Stimulated activated naive CD8-positive, alpha-beta T cell treated with anti-CD3 and anti-CD28 coated beads, Interleukin-15, Interleukin-2, amounts not matched to agents 100 ng/mL and 50 ng/mL, for 24 hours (primary cell): ENCODE results near the gene NFIB.

Experiments
- H3K27ac Mint-ChIP-seq: one replicate; pipeline ENCODE4 v1.8.0; 2021; ENCODE audit warnings: mild to moderate bottlenecking, mixed read lengths
- H3K27me3 Mint-ChIP-seq: one replicate; pipeline ENCODE4 v1.8.0; 2021; ENCODE audit warnings: mixed read lengths
- H3K36me3 Mint-ChIP-seq: one replicate; pipeline ENCODE4 v1.8.0; 2021; ENCODE audit warnings: low read depth, mixed read lengths
- H3K4me1 Mint-ChIP-seq: one replicate; pipeline ENCODE4 v1.8.0; 2021; ENCODE audit warnings: low read depth, mixed read lengths
- H3K4me3 Mint-ChIP-seq: one replicate; pipeline ENCODE4 v1.8.0; 2021; ENCODE audit warnings: mild to moderate bottlenecking, mixed read lengths
- H3K9me3 Mint-ChIP-seq: one replicate; pipeline ENCODE4 v1.8.0; 2021; ENCODE audit warnings: mixed read lengths

Gene NFIB

DNA sequence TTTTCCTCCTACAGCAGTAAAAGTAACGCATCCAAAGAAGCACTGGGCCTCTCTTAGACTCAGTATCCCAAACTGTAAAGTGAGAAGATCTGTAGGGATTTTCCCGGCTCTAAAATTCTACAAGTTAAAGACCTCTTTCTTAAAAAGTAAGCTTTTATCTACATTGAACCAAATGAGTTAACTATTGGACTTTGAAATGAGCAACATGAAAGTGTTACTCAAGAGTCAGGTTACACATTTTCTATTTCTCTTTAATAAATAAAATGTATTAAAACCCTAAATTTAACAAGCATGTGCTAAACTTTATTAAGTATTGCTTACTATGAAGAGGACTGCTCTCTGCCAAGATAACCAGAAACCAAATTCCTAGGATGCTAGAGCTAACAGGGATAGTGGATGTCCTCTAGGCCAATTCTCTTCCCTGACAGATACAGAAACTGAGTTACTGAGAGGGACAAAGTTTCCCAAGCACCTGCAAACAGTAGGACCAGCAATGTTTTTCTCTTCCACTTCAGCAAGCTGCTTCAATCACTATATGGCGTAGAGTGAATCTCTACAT is 21.7 kb downstream of the NFIB start:
- Mint-ChIP-seq H3K27me3 (peaks cover 26% of the 10 kb centered on the region), H3K4me3 (no peak overlapping the region), H3K36me3 (no peaks in the 10 kb centered on the region), H3K27ac (no peak overlapping the region), H3K9me3 (no peaks in the 10 kb centered on the region), H3K4me1 (no peaks in the 10 kb centered on the region)

GRCh38 chr9:14289916-14290315 is 24.0 kb downstream of the NFIB start:
- no peaks in the 10 kb centered on the region for H3K36me3 Mint-ChIP-seq
- peaks cover 10% of the 10 kb centered on the region for H3K27me3 Mint-ChIP-seq
- no peaks in the 10 kb centered on the region for H3K9me3 Mint-ChIP-seq
- H3K4me1 Mint-ChIP-seq, result no peaks in the 10 kb centered on the region
- H3K4me3 Mint-ChIP-seq, result no peak overlapping the region
- H3K27ac Mint-ChIP-seq, result no peak overlapping the region

DNA sequence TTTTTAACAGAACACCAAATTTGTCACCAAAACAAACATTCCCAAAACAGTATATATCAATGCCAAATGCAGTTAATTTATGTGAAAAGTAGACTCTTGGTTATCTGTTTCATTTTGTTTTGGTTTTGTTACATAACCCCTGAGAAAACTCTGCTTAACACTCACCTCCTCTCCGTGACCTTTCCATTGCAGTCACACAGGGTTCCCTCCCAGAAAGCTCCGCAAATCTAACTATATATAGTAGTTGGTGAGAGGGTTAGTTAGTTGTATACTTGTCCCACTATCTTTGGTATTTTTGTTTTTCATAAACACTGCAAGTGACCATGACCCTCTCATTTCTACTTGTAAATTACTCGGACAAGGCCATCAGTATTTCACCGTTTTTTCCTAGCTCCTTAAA is 25.5 kb downstream of the NFIB start:
- no peak overlapping the region for H3K4me3 Mint-ChIP-seq
- H3K27ac Mint-ChIP-seq, result no peak overlapping the region
- H3K36me3 Mint-ChIP-seq, result no peaks in the 10 kb centered on the region
- H3K27me3 Mint-ChIP-seq, result peaks cover 9% of the 10 kb centered on the region
- no peaks in the 10 kb centered on the region for H3K4me1 Mint-ChIP-seq
- no peaks in the 10 kb centered on the region for H3K9me3 Mint-ChIP-seq

GRCh38 chr9:14286121-14286520 is 27.8 kb downstream of the NFIB start:
- Mint-ChIP-seq H3K27ac (no peak overlapping the region), H3K27me3 (peaks cover 4% of the 10 kb centered on the region), H3K36me3 (no peaks in the 10 kb centered on the region), H3K4me1 (no peaks in the 10 kb centered on the region), H3K9me3 (no peaks in the 10 kb centered on the region), H3K4me3 (no peak overlapping the region)

DNA sequence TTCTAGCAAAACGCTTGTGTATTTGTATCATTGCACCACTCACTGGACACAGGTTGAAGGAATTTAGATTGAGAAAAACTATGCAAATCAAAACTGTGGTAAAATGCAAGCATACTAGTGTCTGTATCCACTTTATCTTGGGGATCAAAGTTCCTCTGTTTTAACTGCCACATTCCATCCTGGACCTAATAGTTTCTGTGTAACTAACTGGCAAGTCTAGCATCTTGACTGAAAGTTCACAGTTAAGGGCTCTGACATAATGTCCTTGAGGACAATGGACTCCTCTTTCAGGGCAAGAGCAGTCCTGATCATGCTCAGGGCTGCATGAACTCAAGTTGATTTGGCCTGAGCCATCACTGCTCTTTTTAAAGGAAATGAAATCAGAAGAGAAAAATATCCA is 30.7 kb downstream of the NFIB start:
- Mint-ChIP-seq H3K9me3 (no peaks in the 10 kb centered on the region), H3K4me1 (no peaks in the 10 kb centered on the region), H3K27ac (no peak overlapping the region), H3K36me3 (no peaks in the 10 kb centered on the region), H3K4me3 (no peak overlapping the region), H3K27me3 (peaks cover 12% of the 10 kb centered on the region)

- Mint-ChIP-seq H3K27me3 (peaks cover 12% of the 10 kb centered on the region), H3K36me3 (no peaks in the 10 kb centered on the region), H3K27ac (no peak overlapping the region), H3K4me3 (no peak overlapping the region), H3K9me3 (no peaks in the 10 kb centered on the region), H3K4me1 (no peaks in the 10 kb centered on the region)
These were observed 32.1 kb downstream of the NFIB start for GRCh38 chr9:14281876-14282275.

GRCh38 chr9:14281136-14281795 is 32.7 kb downstream of the NFIB start:
- no peaks in the 10 kb centered on the region for H3K36me3 Mint-ChIP-seq
- peaks cover 12% of the 10 kb centered on the region for H3K27me3 Mint-ChIP-seq
- no peaks in the 10 kb centered on the region for H3K4me1 Mint-ChIP-seq
- no peak overlapping the region for H3K4me3 Mint-ChIP-seq
- no peaks in the 10 kb centered on the region for H3K9me3 Mint-ChIP-seq
- no peak overlapping the region for H3K27ac Mint-ChIP-seq

DNA sequence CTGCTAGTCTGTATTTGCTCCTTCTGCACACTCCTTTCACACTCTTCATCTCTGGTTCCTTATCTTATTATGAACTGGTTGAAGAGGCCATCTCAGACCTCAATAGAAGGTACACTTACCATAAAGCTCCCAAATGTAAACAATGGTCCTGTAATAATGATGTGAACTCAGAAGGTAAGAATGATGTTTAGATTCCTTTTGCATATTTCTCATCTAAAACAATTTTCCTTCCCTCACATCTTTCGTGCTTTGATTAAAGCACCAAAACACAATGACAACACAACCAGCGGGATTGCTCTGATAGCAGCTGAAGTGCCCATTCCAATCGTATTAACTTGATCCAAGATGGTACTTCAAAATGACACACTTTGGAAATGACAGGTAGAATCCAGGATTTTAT is 34.3 kb downstream of the NFIB start:
- no peaks in the 10 kb centered on the region for H3K36me3 Mint-ChIP-seq
- H3K27me3 Mint-ChIP-seq, result peaks cover 17% of the 10 kb centered on the region
- no peak overlapping the region for H3K4me3 Mint-ChIP-seq
- no peaks in the 10 kb centered on the region for H3K9me3 Mint-ChIP-seq
- H3K27ac Mint-ChIP-seq, result no peak overlapping the region
- H3K4me1 Mint-ChIP-seq, result no peaks in the 10 kb centered on the region

DNA sequence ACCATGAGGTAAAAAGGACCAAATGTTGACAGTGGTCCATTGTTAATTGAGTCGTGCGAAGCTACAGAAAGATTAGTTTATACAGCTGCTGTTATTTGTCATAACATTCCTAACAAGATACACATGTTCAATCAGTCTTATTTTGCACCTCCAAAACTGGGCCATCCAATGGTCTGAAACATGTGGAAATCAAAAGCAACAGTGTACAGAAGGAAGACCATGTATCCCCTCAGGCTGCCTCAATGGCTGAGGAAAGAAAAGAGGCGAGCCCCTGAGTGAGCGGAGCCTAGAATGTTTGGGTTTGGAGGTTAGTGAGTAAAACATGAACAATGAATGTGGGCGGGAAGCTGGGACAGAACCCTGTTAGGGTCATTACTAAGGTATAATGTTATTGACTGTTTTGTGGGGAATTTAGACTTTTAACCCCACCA is 35.6 kb downstream of the NFIB start:
- Mint-ChIP-seq H3K27me3 (peaks cover 26% of the 10 kb centered on the region), H3K36me3 (no peaks in the 10 kb centered on the region), H3K27ac (no peak overlapping the region), H3K4me1 (no peaks in the 10 kb centered on the region), H3K4me3 (no peak overlapping the region), H3K9me3 (no peaks in the 10 kb centered on the region)

- Mint-ChIP-seq H3K36me3 (no peaks in the 10 kb centered on the region), H3K4me1 (no peaks in the 10 kb centered on the region), H3K4me3 (no peak overlapping the region), H3K27ac (no peak overlapping the region), H3K27me3 (peaks cover 29% of the 10 kb centered on the region), H3K9me3 (no peaks in the 10 kb centered on the region)
These were observed 36.2 kb downstream of the NFIB start for GRCh38 chr9:14277761-14278160.

- Mint-ChIP-seq H3K36me3 (no peaks in the 10 kb centered on the region), H3K9me3 (no peaks in the 10 kb centered on the region), H3K4me3 (no peak overlapping the region), H3K27me3 (peaks cover 31% of the 10 kb centered on the region), H3K4me1 (no peaks in the 10 kb centered on the region), H3K27ac (no peak overlapping the region)
These were observed 36.7 kb downstream of the NFIB start for GRCh38 chr9:14277244-14277643.

- Mint-ChIP-seq H3K4me1 (no peaks in the 10 kb centered on the region), H3K9me3 (no peaks in the 10 kb centered on the region), H3K27me3 (peaks cover 34% of the 10 kb centered on the region), H3K36me3 (no peaks in the 10 kb centered on the region), H3K27ac (no peak overlapping the region), H3K4me3 (no peak overlapping the region)
These were observed 38.6 kb downstream of the NFIB start for GRCh38 chr9:14275331-14275730.

GRCh38 chr9:14273696-14274121 is 40.2 kb downstream of the NFIB start:
- Mint-ChIP-seq H3K9me3 (no peaks in the 10 kb centered on the region), H3K27me3 (peaks cover 24% of the 10 kb centered on the region), H3K36me3 (no peaks in the 10 kb centered on the region), H3K4me3 (no peak overlapping the region), H3K27ac (no peak overlapping the region), H3K4me1 (no peaks in the 10 kb centered on the region)

DNA sequence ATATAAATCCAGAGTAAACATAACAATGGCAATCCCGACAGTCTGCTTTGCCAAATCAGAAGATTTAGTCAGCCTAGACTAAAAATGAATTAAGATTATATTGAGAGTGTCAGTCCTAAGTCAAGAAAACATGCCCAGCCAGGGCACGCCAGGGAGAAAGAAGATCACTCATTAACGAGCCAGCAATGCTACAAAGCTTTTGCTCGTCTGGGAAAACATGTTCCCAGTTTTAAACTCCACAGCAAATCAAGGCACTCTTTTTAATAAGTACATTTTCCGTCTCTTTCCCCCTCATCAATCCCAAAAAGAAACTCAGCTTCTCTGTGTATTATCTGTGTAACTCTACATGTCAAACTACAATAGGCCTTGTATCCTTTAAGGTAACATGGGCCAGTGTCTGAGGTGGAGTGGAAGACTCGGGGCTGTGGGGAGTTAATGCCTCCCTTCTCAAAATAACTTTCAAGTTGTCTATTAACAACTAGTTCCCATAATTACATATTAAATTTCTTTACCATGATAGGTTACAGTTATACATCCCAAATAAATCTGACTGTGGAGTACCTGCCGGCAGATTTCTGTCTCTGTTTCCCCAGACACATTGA is 40.9 kb downstream of the NFIB start:
- Mint-ChIP-seq H3K4me3 (no peak overlapping the region), H3K27ac (no peak overlapping the region), H3K4me1 (no peaks in the 10 kb centered on the region), H3K9me3 (no peaks in the 10 kb centered on the region), H3K27me3 (peaks cover 27% of the 10 kb centered on the region), H3K36me3 (no peaks in the 10 kb centered on the region)

GRCh38 chr9:14271093-14271673 is 42.8 kb downstream of the NFIB start:
- Mint-ChIP-seq H3K9me3 (no peaks in the 10 kb centered on the region), H3K4me1 (no peaks in the 10 kb centered on the region), H3K27ac (no peak overlapping the region), H3K36me3 (no peaks in the 10 kb centered on the region), H3K4me3 (no peak overlapping the region), H3K27me3 (peaks cover 27% of the 10 kb centered on the region)
